ENCODE results near the gene ATP2B3.

DNA sequence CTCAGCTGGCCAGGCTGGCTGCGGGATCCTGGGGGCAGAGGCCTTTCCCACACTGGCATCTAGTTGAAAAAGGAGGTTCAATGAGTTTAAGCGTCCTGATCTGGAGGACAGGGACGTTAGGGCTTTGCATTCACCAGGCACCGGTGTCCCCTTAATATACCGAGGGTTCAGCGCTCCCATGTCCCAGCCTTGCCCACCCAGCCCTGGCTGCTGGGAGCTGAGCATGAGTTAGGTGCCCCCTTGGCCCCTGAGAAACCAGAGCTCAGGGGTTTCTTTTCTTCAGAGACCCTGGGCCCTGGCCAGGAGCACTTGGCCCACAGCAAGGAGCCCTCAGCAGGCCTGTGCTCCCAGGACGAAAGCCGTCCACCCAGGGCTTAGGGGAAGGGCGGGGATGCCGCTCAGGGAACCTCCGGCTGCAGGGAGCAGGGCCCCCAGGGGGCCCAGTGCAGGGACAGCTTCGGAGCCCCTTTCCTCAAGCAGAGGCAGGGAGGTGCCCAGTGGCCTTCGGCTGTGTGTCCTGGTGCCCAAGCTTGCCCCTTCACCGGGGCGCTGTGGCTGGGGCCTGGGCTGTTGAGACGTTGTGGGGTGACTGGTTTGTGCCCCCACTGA, 108.7 kb downstream of the ATP2B3 start:
- TF ChIP-seq, protein P1, sequence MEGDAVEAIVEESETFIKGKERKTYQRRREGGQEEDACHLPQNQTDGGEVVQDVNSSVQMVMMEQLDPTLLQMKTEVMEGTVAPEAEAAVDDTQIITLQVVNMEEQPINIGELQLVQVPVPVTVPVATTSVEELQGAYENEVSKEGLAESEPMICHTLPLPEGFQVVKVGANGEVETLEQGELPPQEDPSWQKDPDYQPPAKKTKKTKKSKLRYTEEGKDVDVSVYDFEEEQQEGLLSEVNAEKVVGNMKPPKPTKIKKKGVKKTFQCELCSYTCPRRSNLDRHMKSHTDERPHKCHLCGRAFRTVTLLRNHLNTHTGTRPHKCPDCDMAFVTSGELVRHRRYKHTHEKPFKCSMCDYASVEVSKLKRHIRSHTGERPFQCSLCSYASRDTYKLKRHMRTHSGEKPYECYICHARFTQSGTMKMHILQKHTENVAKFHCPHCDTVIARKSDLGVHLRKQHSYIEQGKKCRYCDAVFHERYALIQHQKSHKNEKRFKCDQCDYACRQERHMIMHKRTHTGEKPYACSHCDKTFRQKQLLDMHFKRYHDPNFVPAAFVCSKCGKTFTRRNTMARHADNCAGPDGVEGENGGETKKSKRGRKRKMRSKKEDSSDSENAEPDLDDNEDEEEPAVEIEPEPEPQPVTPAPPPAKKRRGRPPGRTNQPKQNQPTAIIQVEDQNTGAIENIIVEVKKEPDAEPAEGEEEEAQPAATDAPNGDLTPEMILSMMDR (IDR thresholded peaks at IDR 0.05): no peak
- TF ChIP-seq POLR2A (IDR thresholded peaks at IDR 0.05): no peak
